Inferior parietal cortex (tissue), 1 donor: ENCODE data around the gene IER2.
A peak's percentile ranks its signal among the peaks of the same experiment; 100 is the strongest.
"Not testable (repeated sequence)": the region's sequence is repeated elsewhere in the genome, so short reads cannot be mapped to it uniquely, and the experiment has no call there.

ENCODE experiments used
- DNase-seq: peaks from one replicate; pipeline ENCODE4 v3.0.0-alpha.2; 2016; ENCODE audit errors: extremely low spot score

Gene IER2

DNA sequence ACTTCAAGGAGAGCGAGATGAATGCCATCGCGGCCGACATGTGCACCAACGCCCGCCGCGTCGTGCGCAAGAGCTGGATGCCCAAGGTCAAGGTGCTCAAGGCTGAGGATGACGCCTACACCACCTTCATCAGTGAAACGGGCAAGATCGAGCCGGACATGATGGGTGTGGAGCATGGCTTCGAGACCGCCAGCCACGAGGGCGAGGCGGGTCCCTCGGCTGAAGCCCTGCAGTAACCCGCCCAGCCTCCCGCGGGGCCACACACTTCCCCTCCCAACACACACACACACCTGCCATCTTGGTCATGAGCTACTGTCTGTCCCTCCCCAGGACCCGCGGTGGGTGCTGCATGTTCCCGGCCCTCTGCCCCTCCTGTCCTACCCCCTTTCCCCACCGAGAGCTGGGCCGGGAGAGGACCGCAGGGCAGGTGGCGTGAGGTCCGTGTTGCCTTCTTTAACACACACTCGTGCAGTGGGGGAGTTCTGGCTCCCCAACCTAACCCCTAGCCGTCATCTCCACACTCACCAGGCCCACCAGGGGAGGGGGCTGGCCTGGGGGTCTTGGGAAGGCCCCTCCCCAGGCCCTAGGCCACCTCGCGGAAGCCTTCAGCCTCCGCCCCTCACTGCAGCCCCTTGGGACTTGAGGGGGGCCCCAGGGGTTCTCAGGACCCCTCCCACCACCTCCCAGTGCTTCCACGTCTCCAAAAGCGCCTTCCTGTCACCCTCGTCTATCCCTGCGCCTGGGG lies 11.9 kb upstream of the IER2 start:
- DNase-seq = no peak

GRCh38 chr19:13138916-13139198 lies 11.4 kb upstream of the IER2 start:
- DNase-seq = no peak

DNA sequence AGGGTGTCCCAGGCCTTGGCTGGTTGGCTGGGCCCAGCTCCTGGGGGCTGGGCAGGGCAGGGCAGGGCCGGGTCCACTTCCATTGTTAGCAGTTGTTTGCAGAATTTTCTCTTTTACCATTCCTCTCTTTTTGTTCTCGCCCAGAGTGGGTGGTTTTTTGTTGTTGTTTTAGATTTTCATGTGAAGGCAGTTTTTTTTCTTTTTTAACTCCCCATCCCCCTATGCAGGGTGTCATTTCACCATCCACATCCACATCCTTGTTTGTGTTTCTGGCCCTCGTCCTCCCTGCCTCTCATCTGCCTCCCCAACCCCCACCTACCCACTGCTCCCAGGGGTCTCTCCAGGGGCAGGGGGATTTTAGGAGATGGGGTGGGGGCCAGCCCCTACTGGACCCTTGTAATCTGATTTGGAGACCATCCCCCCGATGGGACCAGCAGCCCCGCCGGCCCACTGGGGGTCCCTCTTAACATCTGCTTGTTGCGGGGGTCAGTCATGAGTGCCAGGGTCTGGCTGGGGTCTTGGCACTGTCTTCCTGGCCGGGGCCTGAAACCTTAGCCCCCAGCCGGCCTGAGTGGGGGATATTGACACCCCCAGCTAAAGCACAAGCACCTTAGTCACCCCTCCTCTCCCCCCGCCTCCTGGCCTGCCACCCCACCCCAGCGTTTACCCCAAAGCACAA lies 10.4 kb upstream of the IER2 start:
- DNase-seq = no peak

GRCh38 chr19:13146763-13147563 lies 3.2 kb upstream of the IER2 start:
- no peak for DNase-seq

DNA sequence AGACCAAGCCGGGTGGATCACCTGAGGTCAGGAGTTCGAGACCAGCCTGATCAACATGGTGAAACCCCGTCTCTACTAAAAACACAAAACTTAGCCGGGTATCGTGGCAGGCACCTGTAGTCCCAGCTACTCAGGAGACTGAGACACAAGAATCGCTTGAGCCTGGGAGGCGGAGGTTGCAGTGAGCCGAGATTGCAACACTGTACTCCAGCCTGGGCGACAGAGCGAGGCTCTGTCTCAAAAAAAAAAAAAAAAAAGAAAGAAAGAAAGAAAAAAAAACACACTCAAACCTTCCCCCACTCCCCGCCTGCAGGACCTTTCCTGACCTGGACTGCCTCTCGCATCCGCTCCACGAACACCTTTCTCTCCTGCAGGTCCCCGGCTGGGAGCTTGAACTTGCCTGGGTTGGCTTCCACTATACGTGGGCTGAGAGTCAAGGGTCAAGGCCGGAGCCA lies 1.0 kb upstream of the IER2 start:
- not testable (repeated sequence) for DNase-seq

DNA sequence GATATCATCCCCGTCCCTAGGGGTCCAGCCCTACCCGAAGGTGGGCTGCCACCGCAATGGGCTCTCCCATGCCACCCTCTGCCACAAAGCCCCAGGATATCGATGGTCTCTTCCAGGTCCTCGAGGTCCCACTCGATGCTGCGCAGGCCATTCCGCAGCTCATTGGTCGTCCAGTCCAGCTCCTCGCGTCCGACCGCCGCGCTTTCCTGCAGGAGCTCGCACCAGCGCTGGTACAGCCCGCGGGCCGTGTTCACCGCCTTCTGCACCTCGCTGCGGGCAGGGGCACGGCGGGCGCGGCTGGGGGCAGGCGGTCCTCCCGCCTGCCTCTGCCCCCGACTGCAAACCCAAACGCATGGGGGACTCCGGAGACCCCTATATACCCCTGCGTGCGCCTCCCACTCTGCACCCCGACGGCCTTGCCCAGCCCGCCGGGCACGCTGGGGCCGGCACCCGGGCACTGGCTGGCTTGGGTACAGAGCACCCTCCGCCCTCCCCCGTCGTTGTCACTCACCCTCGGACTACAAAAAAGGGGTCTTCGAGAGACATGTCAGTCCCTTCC lies 504 bp upstream of the IER2 start:
- DNase-seq = no peak

- DNase-seq = no peak
Observed at GRCh38 chr19:13150931-13151604, 857 bp downstream of the IER2 start.

- peak; percentile 97 for DNase-seq
Observed at GRCh38 chr19:13151605-13152355, 1.6 kb downstream of the IER2 start.

DNA sequence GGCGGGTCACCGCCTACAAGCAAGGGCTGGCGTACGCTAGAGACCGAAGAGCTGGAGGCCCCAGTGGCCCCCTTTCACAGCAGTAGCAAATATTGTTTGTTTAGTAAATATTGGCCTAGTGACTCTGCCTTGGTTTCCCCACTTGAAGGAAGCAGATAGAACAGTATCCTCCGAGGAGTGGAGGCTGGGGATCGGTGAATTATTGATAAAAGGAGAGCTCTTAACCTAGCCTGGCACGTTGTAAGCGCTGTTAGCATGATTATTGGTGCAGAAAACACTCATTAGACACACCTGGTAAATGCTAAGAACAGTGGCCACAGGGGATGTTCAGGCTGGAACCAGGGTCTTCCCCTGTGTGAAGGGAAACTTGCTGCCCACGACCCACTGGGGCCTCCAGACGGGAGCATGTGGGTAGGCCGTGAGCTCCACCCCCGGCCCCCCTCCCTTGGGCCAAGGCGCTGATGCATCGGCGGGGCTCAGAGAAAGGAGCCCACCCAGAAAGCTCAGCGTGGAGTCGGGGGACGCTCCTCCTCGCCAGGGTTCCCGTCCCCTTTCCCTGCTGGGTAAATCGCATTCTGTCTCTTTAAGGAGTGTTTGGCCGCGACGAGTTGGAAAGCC lies 2.3 kb downstream of the IER2 start:
- DNase-seq = peak; percentile 50

DNA sequence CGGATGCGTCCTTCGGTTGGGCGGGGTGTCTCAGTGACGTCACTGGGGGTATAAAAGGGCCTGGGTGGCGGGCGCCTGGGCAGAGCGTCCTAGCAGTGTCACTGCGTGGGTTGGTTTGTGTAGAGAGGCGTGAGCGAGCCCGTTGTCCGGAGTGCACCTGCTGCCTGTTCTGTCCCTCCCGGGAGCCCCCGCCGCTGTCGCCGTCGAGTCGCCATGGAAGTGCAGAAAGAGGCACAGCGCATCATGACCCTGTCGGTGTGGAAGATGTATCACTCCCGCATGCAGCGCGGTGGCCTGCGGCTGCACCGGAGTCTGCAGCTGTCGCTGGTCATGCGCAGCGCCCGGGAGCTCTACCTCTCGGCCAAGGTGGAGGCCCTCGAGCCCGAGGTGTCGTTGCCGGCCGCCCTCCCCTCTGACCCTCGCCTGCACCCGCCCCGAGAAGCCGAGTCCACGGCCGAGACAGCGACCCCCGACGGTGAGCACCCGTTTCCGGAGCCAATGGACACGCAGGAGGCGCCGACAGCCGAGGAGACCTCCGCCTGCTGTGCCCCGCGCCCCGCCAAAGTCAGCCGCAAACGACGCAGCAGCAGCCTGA lies 2.9 kb downstream of the IER2 start:
- DNase-seq = peak; percentile 97

- no peak for DNase-seq
Observed at GRCh38 chr19:13153569-13154240, 3.5 kb downstream of the IER2 start.

DNA sequence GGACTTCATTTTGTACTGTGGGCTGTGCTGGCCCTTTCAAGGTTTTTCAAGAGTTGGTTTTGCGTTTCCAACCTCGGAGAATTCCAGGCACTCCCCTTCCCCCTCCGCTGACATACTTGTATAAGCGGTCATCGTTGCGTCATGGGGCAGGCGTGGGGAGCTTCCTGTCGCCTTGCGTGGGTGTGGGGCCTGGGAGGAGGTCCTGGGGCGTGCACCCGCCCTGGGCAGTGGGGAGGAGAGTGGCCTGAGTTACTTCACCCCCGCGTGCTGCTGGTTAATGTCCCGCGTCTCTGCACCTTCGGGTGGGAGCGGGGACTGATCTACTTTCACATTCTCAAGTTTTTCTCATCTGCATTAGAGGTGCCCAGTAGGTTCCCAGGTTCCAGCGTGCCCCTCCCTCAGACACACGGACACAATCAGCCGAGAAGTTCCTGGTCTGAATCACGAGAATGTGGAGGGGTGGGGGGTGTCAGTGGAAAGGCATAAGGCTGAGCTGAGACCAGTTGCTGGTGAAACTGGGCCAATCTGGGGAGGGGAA lies 4.1 kb downstream of the IER2 start:
- no peak for DNase-seq

- DNase-seq = no peak
Observed at GRCh38 chr19:13154911-13155471, 4.8 kb downstream of the IER2 start.

DNA sequence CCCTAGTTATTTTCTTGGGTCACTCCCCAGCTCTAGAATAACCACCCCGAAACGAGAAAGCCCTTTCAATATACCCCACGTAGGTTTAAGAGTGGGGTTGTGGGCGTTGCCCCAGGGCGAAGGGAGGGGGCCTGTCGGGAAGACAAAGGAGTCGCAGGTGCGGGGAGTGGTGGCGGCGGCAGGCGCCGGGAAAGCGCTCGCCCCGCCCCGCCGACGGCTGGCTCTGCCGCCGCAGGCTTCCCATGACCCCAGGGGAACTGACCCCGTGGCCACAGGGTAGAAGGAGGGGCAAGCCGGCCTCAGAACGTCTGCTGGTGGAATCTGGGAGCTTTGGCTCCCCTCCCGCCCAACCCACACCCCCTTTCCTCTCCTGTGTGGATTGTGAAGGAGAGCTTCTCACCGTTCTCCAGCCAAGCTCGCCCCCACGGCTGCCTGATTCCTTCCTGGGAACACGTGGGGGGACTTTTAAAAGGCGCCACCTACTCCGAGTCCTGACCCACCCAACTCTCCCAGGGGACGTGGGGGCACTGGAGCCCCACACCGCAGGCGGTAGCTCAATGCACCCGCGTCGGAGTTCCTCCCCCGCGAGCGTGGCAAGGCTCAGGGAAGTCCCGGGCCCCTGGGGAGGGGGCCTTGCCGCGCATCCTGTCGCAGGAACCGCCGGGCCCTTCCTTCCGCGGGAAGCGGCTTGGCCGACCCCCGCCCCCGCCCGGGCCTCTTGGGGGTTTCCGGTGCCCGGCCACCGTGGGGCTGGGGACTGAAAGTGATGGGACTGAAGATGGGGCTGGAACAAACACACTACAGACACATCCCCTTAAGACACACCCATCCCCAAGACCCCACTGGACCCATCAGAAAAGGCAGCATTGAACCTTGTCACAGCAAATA lies 5.5 kb downstream of the IER2 start:
- DNase-seq = no peak

DNA sequence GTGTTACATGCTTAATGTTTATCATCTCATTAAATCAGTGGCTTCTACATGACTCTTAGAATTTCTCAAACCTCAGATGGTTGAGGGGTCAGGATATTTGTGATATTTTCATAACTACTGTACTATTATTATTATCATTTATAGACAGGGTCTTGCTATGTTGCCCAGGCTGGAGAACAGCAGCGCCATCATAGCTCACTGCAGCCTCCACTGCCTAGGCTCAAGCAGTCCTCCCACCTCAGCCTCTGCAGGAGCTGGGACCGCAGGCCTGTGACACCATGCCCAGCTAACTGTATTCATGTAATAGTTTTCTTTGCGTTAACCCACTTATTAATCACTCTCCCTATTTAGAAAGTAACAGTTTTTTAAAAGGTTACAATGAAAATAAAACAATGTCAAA lies 9.5 kb downstream of the IER2 start:
- DNase-seq = no peak

GRCh38 chr19:13160557-13160956 lies 10.3 kb downstream of the IER2 start:
- DNase-seq = no peak

- peak; percentile 89 for DNase-seq
Observed at GRCh38 chr19:13162724-13163608, 12.8 kb downstream of the IER2 start.
